Type B pancreatic cell (in vitro differentiated cells): ENCODE results near the gene ATCAY. TPM values are rescaled to one million over a fixed set of nuclear protein-coding genes. Genes with fewer than 3 reads are reported as not detected.

Experiments
- DNase-seq: peaks from one replicate; pipeline ENCODE4 v3.0.0; 2021; ENCODE audit warnings: mixed read lengths; ENCODE audit not compliant: unreplicated experiment; ENCODE audit errors: extremely low spot score
- H3K27ac Mint-ChIP-seq: 2 replicates; pipeline ENCODE4 v1.8.0; 2021; ENCODE audit warnings: mild to moderate bottlenecking, mixed read lengths
- H3K27me3 Mint-ChIP-seq: 2 replicates; pipeline ENCODE4 v1.8.0; 2021; ENCODE audit warnings: mixed read lengths
- H3K36me3 Mint-ChIP-seq: 2 replicates; pipeline ENCODE4 v1.8.0; 2021; ENCODE audit warnings: mixed read lengths
- H3K4me1 Mint-ChIP-seq: one replicate; pipeline ENCODE4 v1.8.0; 2021; ENCODE audit warnings: mixed read lengths; ENCODE audit not compliant: unreplicated experiment
- H3K4me3 Mint-ChIP-seq: 2 replicates; pipeline ENCODE4 v1.8.0; 2021; ENCODE audit warnings: mild to moderate bottlenecking, mixed read lengths
- H3K9me3 Mint-ChIP-seq: 2 replicates; pipeline ENCODE4 v1.8.0; 2021; ENCODE audit warnings: mixed read lengths
- CTCF ChIP-seq: fragments of 200-600 bp; sonication (generic); conservative IDR thresholded peaks from 2 replicates; pipeline ENCODE4 v1.5.0; 2021; ENCODE audit warnings: antibody characterized with exemption, mild to moderate bottlenecking
- long read RNA-seq: library from polyadenylated mRNA; unstranded; transcript quantifications from one replicate; pipeline ENCODE4 v2.0.0, GENCODE V29; 2020
- total RNA-seq: library from RNA; stranded (reverse); gene quantifications from 2 replicates; pipeline ENCODE4 v1.2.1, GENCODE V29; 2021; ENCODE audit warnings: low replicate concordance

Gene ATCAY
- 1.5 and 3.3 TPM in 2 replicates for total RNA-seq
- long read RNA-seq = 0 reads

- no peak for DNase-seq
- no peak for TF ChIP-seq CTCF
- Mint-ChIP-seq H3K4me3 (peak within 1 kb of the TSS; percentile 61), H3K27ac (no peak within 1 kb of the TSS), H3K4me1 (no peaks in the 10 kb centered on the region), H3K36me3 (no peaks in the 10 kb centered on the region), H3K9me3 (no peaks in the 10 kb centered on the region), H3K27me3 (peaks cover 53% of the 10 kb centered on the region)
These were observed at the start of gene ATCAY for GRCh38 chr19:3880471-3881271. Gene ATCAY (plus strand): TSS chr19:3880685. CDS start chr19:3885768, 5,083 bp downstream.

- Mint-ChIP-seq H3K4me1 (no peaks in the 10 kb centered on the region), H3K9me3 (no peaks in the 10 kb centered on the region)
- DNase-seq = no peak
These were observed 48.9 kb upstream of the ATCAY start for GRCh38 chr19:3831601-3832000.

GRCh38 chr19:3832001-3832400 is 48.5 kb upstream of the ATCAY start:
- TF ChIP-seq CTCF = no peak
- no peaks in the 10 kb centered on the region for H3K36me3 Mint-ChIP-seq
- H3K4me3 Mint-ChIP-seq = no peak overlapping the region
- H3K4me1 Mint-ChIP-seq = no peaks in the 10 kb centered on the region
- peaks cover 3% of the 10 kb centered on the region for H3K27me3 Mint-ChIP-seq
- DNase-seq = no peak
- no peak overlapping the region for H3K27ac Mint-ChIP-seq
- H3K9me3 Mint-ChIP-seq = no peaks in the 10 kb centered on the region

More at GRCh38 chr19:3831601-3832000, 48.9 kb upstream of the ATCAY start:
- Mint-ChIP-seq H3K4me3 (no peak overlapping the region), H3K36me3 (no peaks in the 10 kb centered on the region), H3K27me3 (peaks cover 3% of the 10 kb centered on the region), H3K27ac (no peak overlapping the region)
- no peak for TF ChIP-seq CTCF

- no peak for TF ChIP-seq CTCF
- Mint-ChIP-seq H3K27me3 (peaks cover 8% of the 10 kb centered on the region), H3K4me3 (no peak overlapping the region), H3K9me3 (no peaks in the 10 kb centered on the region), H3K27ac (no peak overlapping the region), H3K4me1 (no peaks in the 10 kb centered on the region), H3K36me3 (no peaks in the 10 kb centered on the region)
- no peak for DNase-seq
These were observed 46.7 kb upstream of the ATCAY start for GRCh38 chr19:3833578-3834348.

- TF ChIP-seq CTCF = no peak
- Mint-ChIP-seq H3K27ac (no peak overlapping the region), H3K27me3 (peaks cover 6% of the 10 kb centered on the region), H3K9me3 (no peaks in the 10 kb centered on the region), H3K4me3 (no peak overlapping the region), H3K36me3 (no peaks in the 10 kb centered on the region), H3K4me1 (no peaks in the 10 kb centered on the region)
- DNase-seq = no peak
These were observed 46.0 kb upstream of the ATCAY start for GRCh38 chr19:3834349-3835054.
